Transverse colon (tissue), 4 donors: ENCODE measurements around the gene IL36RN.

Source experiments
- CTCF ChIP-seq, 5 experiments: fragments of 200-600 bp in 3 of 5; fragments of 450-650 bp in 2 of 5; sonication (generic) in 3 of 5; IDR thresholded peaks; 1 replicate in 2 of 5; 2 replicates in 3 of 5; pipeline ENCODE4 v1.5.1; 2016 to 2017; ENCODE audit warnings: antibody characterized with exemption in 5 of 5, inconsistent platforms in 3 of 5, mild to moderate bottlenecking in 2 of 5, moderate library complexity in 1 of 5
- POLR2A ChIP-seq: fragments of 450-650 bp; IDR thresholded peaks from one replicate; pipeline ENCODE4 v1.6.1; 2016; ENCODE audit warnings: antibody characterized with exemption, mild to moderate bottlenecking, moderate library complexity
- POLR2AphosphoS5 ChIP-seq, 3 donors: sonication (generic); formaldehyde crosslinking; IDR thresholded peaks; one replicate each; pipeline ENCODE4 v1.6.1; 2016; ENCODE audit warnings: antibody characterized with exemption in 3 of 3

GRCh38 chr2:113021312-113021711 is 37.7 kb upstream of the IL36RN start:
- TF ChIP-seq CTCF (IDR thresholded peaks at IDR 0.05) (no peak), POLR2A (no peak), POLR2AphosphoS5 (IDR thresholded peaks at IDR 0.05) (no peak)
